ENCODE results near the gene EDAR.

DNA sequence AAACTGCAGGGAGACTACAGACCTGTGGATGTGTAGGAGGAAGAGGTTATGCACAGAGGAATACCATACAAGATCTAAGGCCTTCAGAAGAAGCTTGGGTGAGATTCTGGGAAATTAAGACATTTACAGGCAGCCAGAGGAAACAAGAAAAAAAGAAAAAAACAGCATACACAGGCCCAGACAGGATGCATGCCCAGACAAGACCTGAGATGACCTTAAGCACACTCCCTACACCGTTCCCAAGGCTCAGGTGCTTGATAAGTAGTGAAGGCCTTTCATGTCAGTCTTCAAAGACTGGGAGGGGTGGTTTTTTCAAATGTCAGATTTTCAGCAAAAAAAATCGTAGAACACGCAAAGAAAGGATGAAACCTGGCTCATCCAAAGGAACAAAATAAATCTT, 119.5 kb downstream of the EDAR start:
- TF ChIP-seq, protein P1, sequence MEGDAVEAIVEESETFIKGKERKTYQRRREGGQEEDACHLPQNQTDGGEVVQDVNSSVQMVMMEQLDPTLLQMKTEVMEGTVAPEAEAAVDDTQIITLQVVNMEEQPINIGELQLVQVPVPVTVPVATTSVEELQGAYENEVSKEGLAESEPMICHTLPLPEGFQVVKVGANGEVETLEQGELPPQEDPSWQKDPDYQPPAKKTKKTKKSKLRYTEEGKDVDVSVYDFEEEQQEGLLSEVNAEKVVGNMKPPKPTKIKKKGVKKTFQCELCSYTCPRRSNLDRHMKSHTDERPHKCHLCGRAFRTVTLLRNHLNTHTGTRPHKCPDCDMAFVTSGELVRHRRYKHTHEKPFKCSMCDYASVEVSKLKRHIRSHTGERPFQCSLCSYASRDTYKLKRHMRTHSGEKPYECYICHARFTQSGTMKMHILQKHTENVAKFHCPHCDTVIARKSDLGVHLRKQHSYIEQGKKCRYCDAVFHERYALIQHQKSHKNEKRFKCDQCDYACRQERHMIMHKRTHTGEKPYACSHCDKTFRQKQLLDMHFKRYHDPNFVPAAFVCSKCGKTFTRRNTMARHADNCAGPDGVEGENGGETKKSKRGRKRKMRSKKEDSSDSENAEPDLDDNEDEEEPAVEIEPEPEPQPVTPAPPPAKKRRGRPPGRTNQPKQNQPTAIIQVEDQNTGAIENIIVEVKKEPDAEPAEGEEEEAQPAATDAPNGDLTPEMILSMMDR (conservative IDR thresholded peaks at IDR 0.05 in 1 of 2, IDR thresholded peaks at IDR 0.05 in 1 of 2; ENCODE audit: extremely low read depth in 1 of 2, insufficient read depth in 1 of 2, low read depth in 1 of 2, low read length in 2 of 2) = no peak
- no peak for TF ChIP-seq EZH2 (IDR thresholded peaks at IDR 0.05; ENCODE audit: borderline replicate concordance, low read length)
